ENCODE measurements around the gene TECPR2. TPM values are rescaled to one million over a fixed set of nuclear protein-coding genes. Genes with fewer than 3 reads are reported as not detected.
A peak's percentile ranks its signal among the peaks of the same experiment; 100 is the strongest.

Gene TECPR2
- total and polyA plus RNA-seq, 2 of the 13 experiments (the other 11 are each of a cell fraction or from before 2014, with no cell fraction given) = 3.5 to 5.7 TPM

- TF ChIP-seq KIAA2018 (CRISPR knock-in tag; IDR thresholded peaks at IDR 0.05; ENCODE audit: borderline replicate concordance) = no peak
- TF ChIP-seq KMT2B (CRISPR knock-in tag; IDR thresholded peaks at IDR 0.05) = no peak
- TF ChIP-seq ZMYM3 (CRISPR knock-in tag; IDR thresholded peaks at IDR 0.05) = peak; percentile 73
- TF ChIP-seq SIX1 (CRISPR knock-in tag; IDR thresholded peaks at IDR 0.05; ENCODE audit: borderline replicate concordance) = no peak
- TF ChIP-seq IKZF4 (CRISPR knock-in tag; IDR thresholded peaks at IDR 0.05; ENCODE audit: borderline replicate concordance, low read depth, not compliant biosample characterization) = no peak
- TF ChIP-seq ZNF530 (CRISPR knock-in tag; IDR thresholded peaks at IDR 0.05; ENCODE audit: low read depth) = no peak
- no peak for TF ChIP-seq DDIT3 (CRISPR knock-in tag; IDR thresholded peaks at IDR 0.05)
- TF ChIP-seq PHF8 (CRISPR knock-in tag; IDR thresholded peaks at IDR 0.05) = peak; percentile 60
- no peak for TF ChIP-seq ZBTB46 (CRISPR knock-in tag; IDR thresholded peaks at IDR 0.05; ENCODE audit: borderline replicate concordance)
- no peak for TF ChIP-seq ZNF20 (CRISPR knock-in tag; IDR thresholded peaks at IDR 0.05)
- no peak for TF ChIP-seq MZF1 (CRISPR knock-in tag; IDR thresholded peaks at IDR 0.05; ENCODE audit: borderline replicate concordance)
- 0 out of 2 replicates have a peak, but pooled peaks have one; percentile 64 for TF ChIP-seq ZNF704 (CRISPR knock-in tag; IDR thresholded peaks at IDR 0.05; ENCODE audit: borderline replicate concordance)
- TF ChIP-seq PRDM4 (CRISPR knock-in tag; IDR thresholded peaks at IDR 0.05; ENCODE audit: borderline replicate concordance) = no peak
- peak; percentile 99 for TF ChIP-seq ZNF629 (CRISPR knock-in tag; conservative IDR thresholded peaks at IDR 0.05)
These were observed 182.2 kb downstream of the TECPR2 start (continued) for GRCh38 chr14:102544747-102545460.
